ENCODE data around the gene BRPF1.

- TF ChIP-seq CTCF (IDR thresholded peaks at IDR 0.05) (no peak), POLR2AphosphoS5 (IDR thresholded peaks at IDR 0.05; ENCODE audit: low read depth, low read length) (no peak)
These were observed 15.7 kb downstream of the BRPF1 start for GRCh38 chr3:9747267-9747666.
